Mononuclear cell (primary cell): ENCODE data around the gene ZSCAN12. TPM values are rescaled to one million over a fixed set of nuclear protein-coding genes. Genes with fewer than 3 reads are reported as not detected.
"Not testable (repeated sequence)": the region's sequence is repeated elsewhere in the genome, so short reads cannot be mapped to it uniquely, and the experiment has no call there.

Source experiments
- H3K27me3 ChIP-seq: 2 replicates; pipeline ENCODE4 v1.6.0; 2011; ENCODE audit warnings: low read length, control low read depth; ENCODE audit not compliant: insufficient read depth
- H3K4me1 ChIP-seq: 2 replicates; pipeline ENCODE4 v1.5.1; 2011; ENCODE audit warnings: mild to moderate bottlenecking, low read length, control low read depth; ENCODE audit not compliant: insufficient read depth
- H3K4me3 ChIP-seq: 2 replicates; pipeline ENCODE4 v1.5.1; 2011; ENCODE audit warnings: mild to moderate bottlenecking, low read length, moderate library complexity
- H3K9me3 ChIP-seq: 2 replicates; pipeline ENCODE4 v1.5.1; 2011; ENCODE audit warnings: low read depth, mild to moderate bottlenecking, control low read depth, low read length
- total RNA-seq: library from RNA; depleted of rRNA; stranded (reverse); fragments of >200 nt; gene quantifications from one replicate; pipeline ENCODE4 v1.2.3, GENCODE V29; 2012

Gene ZSCAN12
- 4.6 TPM for total RNA-seq

DNA sequence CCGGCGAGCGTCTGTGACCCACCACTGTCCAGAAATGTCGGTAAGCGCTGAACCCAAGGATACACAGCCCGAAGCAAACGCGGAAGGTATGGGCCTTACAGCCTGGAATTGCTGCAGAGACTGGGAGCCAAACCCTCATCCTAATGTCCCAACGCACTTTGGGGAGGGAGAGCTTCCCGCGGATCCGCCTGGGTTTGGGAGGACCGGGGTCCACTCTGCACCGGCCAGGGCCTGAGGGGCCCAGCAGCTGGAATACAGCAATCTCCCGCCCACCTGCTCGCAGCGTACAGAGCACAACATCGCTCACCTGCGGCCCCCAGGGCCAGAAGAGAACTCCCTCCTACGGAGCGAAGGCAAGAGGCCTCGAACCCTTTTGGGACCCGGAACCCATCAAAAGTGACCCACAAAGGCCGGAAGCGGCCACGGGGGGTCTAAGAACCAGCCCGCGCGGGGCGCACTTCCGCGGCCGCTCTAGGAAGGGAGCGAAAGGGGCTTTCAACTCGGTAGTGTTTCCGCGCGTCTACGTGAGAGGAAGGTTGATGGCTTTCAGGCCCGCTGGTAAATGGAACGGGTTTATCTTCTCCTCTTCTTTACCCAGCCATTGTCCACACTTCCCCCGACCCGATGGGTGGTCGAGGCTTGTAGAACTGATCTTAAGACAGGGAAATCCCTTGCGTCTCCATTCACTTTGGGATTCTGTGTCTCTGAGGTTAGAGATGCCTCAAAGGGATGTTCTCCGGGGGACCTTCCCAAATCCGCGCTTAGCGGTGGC is at the start of gene ZSCAN12:
TSS of gene ZSCAN12 (minus strand) at position 398 of the 772 bp plus-strand sequence. CDS start 1,342 bp downstream, outside the sequence.
- Histone ChIP-seq H3K9me3 (no peaks in the 10 kb centered on the region), H3K27me3 (peaks cover 19% of the 10 kb centered on the region), H3K4me3 (peak within 1 kb of the TSS; percentile 82), H3K4me1 (peaks cover 23% of the 10 kb centered on the region)

DNA sequence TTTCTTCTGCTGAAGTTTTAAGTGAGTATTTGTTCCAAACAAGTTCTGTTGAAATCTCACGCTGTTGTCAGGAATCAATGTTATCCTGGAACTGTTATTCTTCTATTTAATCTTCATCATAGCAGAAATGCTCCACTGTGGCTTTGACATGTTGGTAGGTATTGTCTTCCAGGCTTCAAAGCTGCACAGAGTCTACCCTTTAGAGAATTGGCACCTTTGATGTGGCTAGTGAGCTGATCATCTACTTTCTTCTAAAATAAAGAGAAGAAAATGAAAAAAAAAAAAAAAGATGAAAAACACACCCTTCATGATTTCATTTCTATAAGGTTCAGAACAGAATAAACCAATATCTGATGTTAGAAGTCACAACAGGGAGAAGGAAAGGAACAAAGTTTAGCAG is 49.5 kb upstream of the ZSCAN12 start:
- peaks cover 5% of the 10 kb centered on the region for H3K4me1 ChIP-seq
- H3K9me3 ChIP-seq, result no peaks in the 10 kb centered on the region
- H3K27me3 ChIP-seq, result peaks cover 44% of the 10 kb centered on the region
- no peak overlapping the region for H3K4me3 ChIP-seq

GRCh38 chr6:28447512-28447906 is 48.0 kb upstream of the ZSCAN12 start:
- peaks cover 48% of the 10 kb centered on the region for H3K27me3 ChIP-seq
- H3K4me1 ChIP-seq, result peaks cover 15% of the 10 kb centered on the region
- H3K9me3 ChIP-seq, H3K4me3 ChIP-seq: not testable (repeated sequence)

- Histone ChIP-seq H3K4me3 (no peak overlapping the region), H3K27me3 (peaks cover 52% of the 10 kb centered on the region), H3K4me1 (peaks cover 15% of the 10 kb centered on the region), H3K9me3 (no peaks in the 10 kb centered on the region)
These were observed 47.4 kb upstream of the ZSCAN12 start for GRCh38 chr6:28446818-28447511.

DNA sequence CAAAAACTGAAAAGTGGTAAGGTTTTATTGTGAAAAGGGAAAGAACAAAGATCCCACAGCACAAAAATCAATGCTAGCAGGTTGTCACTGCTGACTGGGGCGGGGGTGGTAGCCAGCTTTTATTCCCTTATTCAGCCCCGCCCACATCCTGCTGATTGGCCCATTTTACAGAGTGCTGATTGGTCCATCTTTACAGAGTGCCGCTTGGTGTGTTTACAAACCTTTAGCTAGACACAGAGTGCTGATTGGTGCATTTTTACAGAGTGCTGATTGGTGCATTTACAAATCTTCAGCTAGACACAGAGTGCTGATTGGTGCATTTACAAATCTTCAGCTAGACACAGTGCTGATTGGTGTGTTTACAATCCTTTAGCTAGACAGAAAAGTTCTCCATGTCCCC is 45.2 kb upstream of the ZSCAN12 start:
- H3K9me3 ChIP-seq, H3K4me3 ChIP-seq: not testable (repeated sequence)
- H3K27me3 ChIP-seq, result peaks cover 50% of the 10 kb centered on the region
- peaks cover 15% of the 10 kb centered on the region for H3K4me1 ChIP-seq

- Histone ChIP-seq H3K4me1 (peaks cover 15% of the 10 kb centered on the region), H3K9me3 (no peaks in the 10 kb centered on the region), H3K4me3 (peak within 1 kb of the TSS; percentile 44), H3K27me3 (peaks cover 50% of the 10 kb centered on the region)
These were observed 43.7 kb upstream of the ZSCAN12 start, which contains the start of gene ZSCAN23 for GRCh38 chr6:28443112-28443773. Gene ZSCAN23 (minus strand): TSS chr6:28443491. CDS start chr6:28436266, 7,225 bp downstream.

- Histone ChIP-seq H3K27me3 (peaks cover 46% of the 10 kb centered on the region), H3K9me3 (no peaks in the 10 kb centered on the region), H3K4me3 (no peak overlapping the region), H3K4me1 (peaks cover 15% of the 10 kb centered on the region)
These were observed 43.0 kb upstream of the ZSCAN12 start for GRCh38 chr6:28442586-28442985.

DNA sequence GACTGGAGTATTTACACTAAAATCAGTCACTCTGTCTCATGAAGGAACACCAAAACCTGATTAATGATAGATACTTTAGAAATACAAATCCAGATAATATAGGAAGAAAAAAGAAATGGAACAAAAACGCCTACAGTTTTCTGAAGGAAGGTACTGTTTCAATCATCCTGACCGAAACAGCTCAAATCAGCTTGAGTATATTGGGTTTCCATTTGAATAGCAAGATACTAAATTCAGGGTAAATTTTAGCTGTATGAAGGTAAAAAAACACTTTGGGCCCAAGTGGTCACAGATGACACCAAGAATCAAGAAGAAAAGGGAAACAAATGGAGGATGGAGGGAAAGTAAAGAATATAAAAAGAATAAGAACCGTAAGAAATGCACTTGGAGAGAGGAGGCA is 36.9 kb upstream of the ZSCAN12 start:
- H3K4me3 ChIP-seq, result no peak overlapping the region
- no peaks in the 10 kb centered on the region for H3K27me3 ChIP-seq

DNA sequence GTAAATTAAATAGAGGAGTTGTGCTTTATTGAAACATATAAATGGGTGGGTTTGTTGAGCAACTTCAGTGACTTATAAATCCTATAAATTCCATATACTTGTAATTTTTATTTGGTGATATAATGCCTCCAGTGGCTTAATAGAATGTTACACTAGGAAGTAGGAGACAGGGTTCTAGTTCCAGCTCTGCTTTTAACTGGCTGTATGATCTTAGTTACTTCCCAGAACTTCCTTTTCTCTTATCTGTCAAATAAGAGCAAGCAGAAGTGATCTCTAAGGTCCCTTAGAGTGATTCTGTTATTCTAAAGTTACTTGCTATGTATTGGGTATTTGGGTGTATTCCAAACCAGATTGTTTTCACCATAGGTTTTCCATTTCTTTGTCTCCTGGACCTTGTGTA is 33.6 kb upstream of the ZSCAN12 start:
- no peaks in the 10 kb centered on the region for H3K4me1 ChIP-seq

More for the DNA sequence above, 36.9 kb upstream of the ZSCAN12 start:
- Histone ChIP-seq H3K4me1 (no peaks in the 10 kb centered on the region), H3K9me3 (no peaks in the 10 kb centered on the region)

DNA sequence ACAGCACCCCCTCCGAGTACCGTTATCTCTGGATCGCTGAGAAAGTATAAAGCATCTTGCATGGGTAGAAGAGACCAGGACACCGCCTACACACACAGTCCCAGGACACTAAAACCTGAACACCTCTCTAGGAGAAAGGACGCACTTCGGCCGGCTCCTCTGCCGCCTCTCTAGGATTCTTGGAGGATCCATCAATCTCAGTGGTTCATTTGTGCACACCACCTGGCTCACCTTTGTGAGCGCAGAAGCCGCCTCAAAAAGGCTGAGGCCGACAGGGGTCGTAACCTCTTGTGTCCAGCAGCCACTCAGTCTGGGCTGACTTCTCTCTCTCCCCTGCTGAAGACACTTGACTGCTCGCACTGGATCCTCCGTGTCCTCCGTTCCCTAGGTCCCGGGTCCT is 30.2 kb upstream of the ZSCAN12 start:
- H3K4me1 ChIP-seq, result no peaks in the 10 kb centered on the region
- no peak overlapping the region for H3K4me3 ChIP-seq
- no peaks in the 10 kb centered on the region for H3K27me3 ChIP-seq
- no peaks in the 10 kb centered on the region for H3K9me3 ChIP-seq

More for the DNA sequence above, 33.6 kb upstream of the ZSCAN12 start:
- no peaks in the 10 kb centered on the region for H3K9me3 ChIP-seq
- H3K4me3 ChIP-seq, result no peak overlapping the region
- no peaks in the 10 kb centered on the region for H3K27me3 ChIP-seq

DNA sequence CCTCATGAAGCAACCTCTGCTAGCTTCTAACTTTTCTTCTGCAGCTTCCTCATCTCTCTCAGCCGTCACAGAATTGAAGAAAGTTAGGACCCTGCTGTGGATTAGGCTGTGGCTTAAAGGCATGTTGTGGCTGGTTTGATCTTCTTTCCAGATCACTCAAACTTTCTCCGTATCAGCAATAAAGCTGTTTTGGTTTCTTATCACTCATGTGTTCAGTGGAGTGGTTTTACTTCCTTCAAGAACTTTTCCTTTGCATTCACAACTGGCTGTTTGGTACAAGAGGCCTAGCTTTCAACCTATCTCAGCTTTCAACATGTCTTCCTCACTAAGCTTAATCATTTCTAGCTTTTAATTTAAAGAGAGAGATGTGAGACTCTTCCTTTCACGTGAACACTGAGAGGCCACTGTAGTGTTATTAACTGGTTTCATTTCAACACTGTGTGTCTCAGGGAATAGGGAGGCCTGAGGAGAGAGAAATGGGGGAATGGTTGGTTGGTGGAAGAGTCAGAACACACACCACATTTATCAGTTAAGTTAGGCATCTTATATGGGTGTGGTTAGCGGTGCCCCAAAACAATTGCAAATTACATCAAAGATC is 26.5 kb upstream of the ZSCAN12 start:
- Histone ChIP-seq H3K9me3 (no peaks in the 10 kb centered on the region), H3K27me3 (no peaks in the 10 kb centered on the region), H3K4me1 (no peaks in the 10 kb centered on the region), H3K4me3 (no peak overlapping the region)

DNA sequence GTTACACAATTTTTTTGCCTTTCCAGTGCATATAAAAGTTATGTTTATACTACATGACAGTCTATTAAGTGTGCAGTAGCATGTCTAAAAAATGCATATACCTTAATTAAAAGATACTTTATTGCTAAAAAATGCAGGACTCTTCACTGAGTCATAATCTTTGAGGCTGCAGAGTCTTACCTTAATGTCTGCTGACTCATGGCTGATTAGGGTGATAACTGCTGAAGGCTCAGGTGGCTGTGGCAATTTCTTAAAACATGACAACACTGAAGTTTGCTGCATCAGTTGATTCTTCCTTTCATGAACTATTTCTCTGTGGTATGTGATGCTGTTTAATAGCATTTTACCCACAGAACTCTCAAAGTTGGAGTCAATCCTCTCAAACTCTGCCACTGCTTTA is 24.6 kb upstream of the ZSCAN12 start:
- no peaks in the 10 kb centered on the region for H3K9me3 ChIP-seq
- H3K4me1 ChIP-seq, result no peaks in the 10 kb centered on the region
- H3K27me3 ChIP-seq, result no peaks in the 10 kb centered on the region
- H3K4me3 ChIP-seq, result no peak overlapping the region

DNA sequence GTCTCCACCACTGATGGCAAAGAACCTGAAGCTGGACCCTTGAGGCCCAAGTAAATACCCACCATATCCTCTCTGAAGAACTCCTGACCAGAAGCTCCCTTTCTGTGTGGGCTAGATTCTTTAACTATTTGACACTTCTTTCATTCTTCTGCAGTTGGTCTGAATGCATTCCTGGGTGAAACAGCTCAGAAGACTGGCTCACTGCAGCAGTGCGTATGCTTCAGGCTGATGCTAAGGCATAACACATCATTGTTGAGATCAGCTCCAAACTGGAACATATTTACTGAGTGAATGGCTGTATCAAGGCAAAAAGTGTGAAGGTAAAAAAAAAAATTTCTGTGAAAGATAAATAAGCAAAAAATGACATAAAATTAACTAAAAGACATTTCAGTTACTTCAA is 24.0 kb upstream of the ZSCAN12 start:
- Histone ChIP-seq H3K4me3 (no peak overlapping the region), H3K27me3 (no peaks in the 10 kb centered on the region), H3K4me1 (no peaks in the 10 kb centered on the region), H3K9me3 (no peaks in the 10 kb centered on the region)

GRCh38 chr6:28413681-28414080 is 14.1 kb upstream of the ZSCAN12 start:
- Histone ChIP-seq H3K9me3 (no peaks in the 10 kb centered on the region), H3K4me3 (no peak overlapping the region), H3K4me1 (no peaks in the 10 kb centered on the region), H3K27me3 (peaks cover 13% of the 10 kb centered on the region)

- no peaks in the 10 kb centered on the region for H3K9me3 ChIP-seq
- peaks cover 21% of the 10 kb centered on the region for H3K27me3 ChIP-seq
- H3K4me3 ChIP-seq, result no peak overlapping the region
- H3K4me1 ChIP-seq, result no peaks in the 10 kb centered on the region
These were observed 11.2 kb upstream of the ZSCAN12 start for GRCh38 chr6:28410767-28411166.
